Hematopoietic multipotent progenitor cell (in vitro differentiated cells): ENCODE results near the gene BCAP31. TPM values are rescaled to one million over a fixed set of nuclear protein-coding genes. Genes with fewer than 3 reads are reported as not detected.
A peak's percentile ranks its signal among the peaks of the same experiment; 100 is the strongest.

ENCODE experiments used
- DNase-seq, 3 donors: peaks; one replicate each; pipeline ENCODE4 v3.0.0-alpha.2; 2011 to 2015; ENCODE audit warnings: low read depth in 2 of 3, low spot score in 2 of 3
- total RNA-seq: library from RNA; depleted of rRNA; stranded (reverse); fragments of >200 nt; gene quantifications from one replicate; pipeline ENCODE4 v1.2.3, GENCODE V29; 2012

BCAP31 gene
- total RNA-seq: 107 TPM

DNA sequence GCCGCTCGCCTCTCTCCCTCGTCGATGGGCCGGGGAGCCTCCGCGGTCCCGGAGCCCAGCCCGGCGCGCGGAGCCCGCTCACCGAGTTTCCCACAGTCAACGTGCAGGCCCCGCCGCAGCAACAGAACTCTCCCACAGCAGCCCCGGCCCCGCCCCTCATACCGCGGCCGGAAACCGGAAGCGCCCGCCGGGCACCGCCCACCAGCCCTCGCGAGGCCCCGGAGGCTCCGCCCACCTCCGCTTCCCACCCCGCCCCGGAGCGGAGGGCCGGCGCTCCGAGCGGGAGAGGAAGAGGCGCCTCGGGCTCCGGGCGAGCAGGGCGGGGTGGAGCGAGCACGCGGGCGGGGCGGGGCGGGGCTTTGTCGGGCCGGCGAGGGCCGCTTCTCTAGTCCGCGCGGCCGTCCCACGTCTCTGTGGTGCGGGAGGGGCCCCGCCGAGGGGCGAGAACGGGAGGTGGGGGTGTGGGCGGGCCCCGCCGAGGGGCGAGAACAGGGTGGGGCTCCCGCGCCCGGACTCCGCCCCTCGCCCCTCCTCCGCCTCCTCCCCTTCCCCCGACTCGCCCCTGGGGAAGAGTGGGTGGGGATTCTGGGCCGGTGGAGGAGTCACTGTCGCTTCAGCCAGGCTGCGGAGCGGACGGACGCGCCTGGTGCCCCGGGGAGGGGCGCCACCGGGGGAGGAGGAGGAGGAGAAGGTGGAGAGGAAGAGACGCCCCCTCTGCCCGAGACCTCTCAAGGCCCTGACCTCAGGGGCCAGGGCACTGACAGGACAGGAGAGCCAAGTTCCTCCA, at the start of gene BCAP31, which contains the start of gene ABCD1:
Gene BCAP31, minus strand, starts transcription at position 136 of the 787 bp plus-strand sequence. CDS start 1,143 bp downstream, outside the sequence.
Gene ABCD1, plus strand, starts transcription at position 605 of the 787 bp plus-strand sequence. CDS start 411 bp downstream, outside the sequence.
- peak; percentile 70 to 88 (median 83) for DNase-seq

DNA sequence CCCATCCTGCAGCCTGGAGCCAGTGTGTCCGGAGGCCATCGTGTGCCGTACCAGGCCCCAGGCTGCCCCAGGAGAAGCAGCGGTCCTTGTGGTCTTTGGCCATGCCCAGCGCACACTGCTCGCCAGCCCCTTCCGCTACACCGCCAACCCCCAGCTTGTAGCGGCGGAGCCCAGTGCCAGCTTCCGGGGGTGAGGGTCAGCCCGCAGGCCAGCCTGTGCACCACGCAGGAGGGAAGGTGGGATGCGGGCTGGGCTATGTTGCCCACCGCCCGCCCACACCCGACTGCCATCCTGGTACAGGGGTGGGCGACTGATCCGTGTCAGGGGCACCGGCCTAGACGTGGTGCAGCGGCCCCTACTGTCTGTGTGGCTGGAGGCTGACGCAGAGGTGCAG, 49.0 kb upstream of the BCAP31 start:
- DNase-seq: no peak

DNA sequence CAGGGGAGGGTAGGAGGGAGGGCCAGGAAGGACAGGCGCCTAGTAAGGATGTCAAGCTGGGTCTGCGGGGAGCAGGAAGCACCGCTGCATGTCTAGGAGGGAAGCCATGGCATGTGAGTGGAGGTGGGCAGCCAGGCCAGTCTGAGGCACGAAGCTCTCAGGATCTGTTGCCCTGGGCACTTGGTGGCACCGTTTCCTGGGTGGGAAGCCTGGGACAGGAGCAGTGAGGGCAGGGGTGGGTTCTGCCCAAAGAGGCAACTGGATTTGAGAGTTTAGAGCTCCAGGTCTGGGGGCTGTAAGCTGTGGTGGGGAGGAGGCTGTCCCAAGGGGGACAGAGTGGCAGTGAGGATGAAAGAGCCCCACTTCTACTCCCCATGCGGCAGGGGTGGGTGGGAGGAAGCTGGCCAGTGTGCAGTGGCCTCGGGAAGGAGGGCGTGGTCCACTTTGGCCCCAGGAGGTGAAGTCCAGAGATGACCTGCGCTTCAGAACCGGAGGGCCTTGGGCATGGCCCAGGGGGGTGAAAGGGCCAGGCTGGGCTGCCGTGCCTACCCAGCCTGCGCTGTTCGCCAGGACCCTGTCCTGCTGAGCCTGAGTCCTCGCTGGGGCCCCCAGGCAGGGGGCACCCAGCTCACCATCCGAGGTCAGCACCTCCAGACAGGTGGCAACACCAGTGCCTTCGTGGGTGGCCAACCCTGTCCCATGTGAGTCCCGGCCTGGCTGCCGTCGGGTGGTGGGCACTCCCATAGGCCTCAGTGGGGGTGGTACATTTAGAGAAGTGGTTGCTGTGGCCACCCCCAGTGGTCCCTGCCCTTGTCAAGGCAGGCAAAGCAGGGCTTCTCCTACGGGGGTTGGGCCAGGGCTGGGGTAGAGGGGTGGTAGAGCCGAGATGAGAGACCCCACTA, 48.4 kb upstream of the BCAP31 start:
- DNase-seq: no peak

DNA sequence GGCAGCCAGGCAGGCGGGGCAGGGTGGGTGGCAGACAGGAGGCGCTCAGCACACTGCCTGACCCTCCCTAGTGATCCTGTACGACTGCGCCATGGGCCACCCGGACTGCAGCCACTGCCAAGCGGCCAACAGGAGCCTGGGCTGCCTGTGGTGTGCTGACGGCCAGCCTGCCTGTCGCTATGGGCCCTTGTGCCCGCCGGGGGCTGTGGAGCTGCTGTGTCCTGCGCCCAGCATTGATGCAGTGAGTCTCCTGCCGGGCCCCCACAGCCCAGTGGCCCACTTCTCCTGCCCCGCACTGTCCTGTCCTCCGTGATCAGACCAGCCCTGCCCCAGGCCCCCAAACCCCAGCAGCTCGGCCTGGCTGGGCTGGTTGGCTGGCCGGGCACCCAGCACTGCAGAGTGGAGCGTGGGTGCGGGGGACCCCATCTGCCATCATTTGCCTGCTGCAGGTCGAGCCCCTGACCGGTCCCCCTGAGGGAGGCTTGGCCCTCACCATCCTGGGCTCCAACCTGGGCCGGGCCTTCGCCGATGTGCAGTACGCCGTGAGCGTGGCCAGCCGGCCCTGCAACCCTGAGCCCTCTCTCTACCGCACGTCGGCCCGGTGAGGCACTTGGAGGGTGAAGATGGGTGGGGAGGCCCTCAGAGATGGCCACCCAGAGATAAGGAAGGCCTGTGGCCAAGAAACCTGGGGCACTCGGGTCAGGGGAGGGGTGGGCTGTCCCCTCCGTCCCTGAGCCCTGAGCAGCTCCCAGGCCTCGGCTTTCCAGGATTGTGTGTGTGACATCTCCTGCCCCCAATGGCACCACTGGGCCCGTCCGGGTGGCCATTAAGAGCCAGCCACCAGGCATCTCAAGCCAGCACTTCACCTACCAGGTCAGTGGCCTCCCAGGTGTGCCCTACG, 47.5 kb upstream of the BCAP31 start:
- no peak for DNase-seq

DNA sequence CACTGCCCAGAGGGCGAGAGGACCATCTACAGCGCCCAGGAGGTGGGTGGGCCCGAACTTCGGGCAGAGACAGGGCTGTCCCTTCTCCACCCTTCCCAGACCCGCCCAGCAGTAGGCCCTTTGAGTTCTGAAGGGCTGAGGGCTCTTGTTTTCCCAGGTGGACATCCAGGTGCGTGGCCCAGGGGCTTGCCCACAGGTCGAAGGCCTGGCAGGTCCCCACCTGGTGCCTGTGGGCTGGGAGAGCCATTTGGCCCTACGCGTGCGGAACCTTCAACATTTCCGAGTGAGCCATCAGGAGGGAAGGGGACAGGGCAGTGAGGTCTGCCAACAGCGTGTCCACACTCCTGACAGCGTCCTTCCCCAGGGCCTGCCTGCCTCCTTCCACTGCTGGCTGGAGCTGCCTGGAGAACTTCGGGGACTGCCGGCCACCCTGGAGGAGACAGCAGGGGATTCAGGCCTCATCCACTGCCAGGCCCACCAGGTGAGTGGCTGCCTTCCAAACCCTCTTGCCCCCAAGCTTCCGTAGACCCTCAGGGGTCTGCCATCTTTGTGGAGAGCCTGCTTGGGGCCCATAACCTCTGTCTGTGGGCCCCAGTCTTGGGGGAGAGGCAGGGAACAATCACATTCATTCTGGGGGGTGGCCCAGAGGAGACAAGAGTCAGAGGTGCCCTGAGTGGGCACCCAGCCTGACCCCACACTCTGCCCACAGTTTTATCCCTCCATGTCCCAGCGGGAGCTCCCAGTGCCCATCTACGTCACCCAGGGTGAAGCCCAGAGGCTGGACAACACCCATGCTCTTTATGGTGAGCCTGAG, 46.6 kb upstream of the BCAP31 start:
- no peak for DNase-seq

DNA sequence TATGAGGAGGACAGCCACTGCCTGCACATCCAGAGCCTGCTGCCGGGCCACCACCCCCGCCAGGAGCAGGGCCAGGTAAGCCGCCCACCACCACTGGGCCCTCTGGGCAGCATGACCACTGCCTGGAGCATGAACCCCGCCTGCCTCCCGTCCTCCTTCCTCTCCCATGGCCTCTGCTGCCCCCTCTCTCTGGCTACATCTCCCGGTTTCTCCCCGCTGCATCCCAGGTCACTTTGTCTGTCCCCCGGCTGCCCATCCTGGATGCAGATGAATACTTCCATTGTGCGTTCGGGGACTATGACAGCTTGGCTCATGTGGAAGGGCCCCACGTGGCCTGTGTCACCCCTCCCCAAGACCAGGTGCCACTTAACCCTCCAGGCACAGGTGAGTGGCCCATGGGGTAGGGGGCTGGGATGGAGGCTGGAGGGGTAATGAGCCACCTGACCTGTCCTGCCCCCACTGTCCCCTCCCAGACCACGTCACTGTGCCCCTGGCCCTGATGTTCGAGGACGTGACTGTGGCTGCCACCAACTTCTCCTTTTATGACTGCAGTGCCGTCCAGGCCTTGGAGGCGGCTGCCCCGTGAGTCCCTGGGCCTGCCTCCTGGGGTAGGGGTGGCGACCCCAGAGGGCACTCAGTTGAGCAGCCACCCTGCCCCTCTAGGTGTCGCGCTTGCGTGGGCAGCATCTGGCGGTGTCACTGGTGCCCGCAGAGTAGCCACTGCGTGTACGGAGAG, 45.8 kb upstream of the BCAP31 start:
- no peak for DNase-seq

DNA sequence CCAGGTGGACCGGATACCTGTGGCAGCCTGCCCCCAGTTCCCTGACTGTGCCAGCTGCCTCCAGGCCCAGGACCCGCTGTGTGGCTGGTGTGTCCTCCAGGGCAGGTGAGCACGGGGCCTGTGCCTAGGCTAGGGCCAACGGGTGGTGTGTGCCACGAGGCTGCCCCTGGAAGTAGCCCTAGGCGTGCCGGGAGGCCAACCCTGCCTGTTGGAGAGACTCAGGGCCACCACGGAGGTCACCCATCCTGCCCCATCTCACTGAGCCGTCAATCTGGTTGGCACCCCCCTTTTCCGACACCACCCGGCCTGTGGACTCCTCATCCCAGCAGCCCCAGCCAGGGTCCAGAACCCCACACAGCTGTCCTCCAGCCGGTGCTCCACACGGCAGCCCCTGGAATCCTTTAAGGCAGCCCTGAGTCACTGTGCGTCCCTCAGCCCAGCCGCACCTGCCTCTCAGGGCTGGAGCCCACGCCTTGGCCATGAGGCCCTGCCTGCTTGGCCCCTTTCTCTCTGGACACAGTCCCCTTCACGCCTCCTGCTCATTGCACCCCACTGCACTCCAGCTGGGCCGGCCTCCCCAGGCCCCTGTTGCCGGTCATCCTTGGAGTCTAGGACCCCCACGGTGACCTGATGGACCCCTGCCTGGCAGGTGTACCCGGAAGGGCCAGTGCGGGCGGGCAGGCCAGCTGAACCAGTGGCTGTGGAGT, 45.1 kb upstream of the BCAP31 start:
- DNase-seq: no peak

DNA sequence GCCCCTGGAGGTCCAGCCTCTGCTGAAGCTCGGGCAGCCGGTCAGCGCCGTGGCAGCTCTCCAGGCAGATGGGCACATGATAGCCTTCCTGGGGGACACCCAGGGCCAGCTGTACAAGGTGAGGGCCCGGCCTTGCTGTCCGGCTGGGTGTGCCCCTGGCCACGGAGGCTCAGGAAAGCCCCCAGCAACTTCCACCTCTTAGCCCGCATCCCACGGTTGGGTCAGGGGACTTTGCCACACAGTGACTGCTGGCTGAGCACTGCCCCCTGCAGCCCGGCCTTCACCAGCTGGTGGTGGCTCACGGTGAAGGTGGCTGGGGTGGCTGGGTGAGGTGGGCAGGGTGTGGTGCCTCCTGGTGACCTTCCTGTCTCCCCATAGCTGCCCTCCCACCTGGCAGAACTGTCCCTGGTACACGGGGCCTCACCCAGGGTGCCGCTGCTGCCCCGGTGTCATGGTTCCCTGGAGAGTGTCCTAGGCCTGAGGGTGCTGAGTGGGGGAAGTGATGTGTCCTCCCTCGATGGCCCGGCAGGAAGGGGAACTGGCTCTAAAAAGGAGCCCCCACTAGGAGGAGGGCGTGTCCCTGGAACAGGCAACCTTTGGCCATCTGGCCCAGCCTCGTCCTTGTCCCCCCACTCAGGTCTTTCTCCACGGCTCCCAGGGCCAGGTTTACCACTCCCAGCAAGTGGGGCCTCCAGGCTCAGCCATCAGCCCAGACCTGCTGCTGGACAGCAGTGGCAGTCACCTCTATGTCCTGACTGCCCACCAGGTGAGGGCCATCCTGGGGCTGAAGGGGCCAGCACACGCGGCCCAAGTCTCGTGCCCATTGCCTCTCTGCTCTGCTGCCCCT, 44.3 kb upstream of the BCAP31 start:
- DNase-seq: no peak

DNA sequence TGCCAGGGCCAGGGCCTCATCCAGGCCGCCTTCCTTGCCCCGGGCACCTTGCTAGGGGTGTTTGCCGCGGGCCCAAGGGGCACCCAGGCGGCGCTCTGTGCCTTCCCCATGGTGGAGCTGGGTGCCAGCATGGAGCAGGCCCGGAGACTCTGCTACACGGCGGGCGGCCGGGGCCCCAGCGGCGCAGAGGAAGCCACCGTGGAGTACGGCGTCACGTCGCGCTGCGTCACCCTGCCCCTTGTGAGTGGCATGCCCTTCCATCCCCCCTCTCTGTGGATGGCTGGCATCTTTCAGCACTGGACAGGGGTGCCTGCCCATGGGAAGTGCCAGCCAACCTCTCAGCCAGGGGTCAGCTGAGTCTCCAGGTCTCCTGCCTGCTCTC, 43.5 kb upstream of the BCAP31 start:
- DNase-seq: no peak

DNA sequence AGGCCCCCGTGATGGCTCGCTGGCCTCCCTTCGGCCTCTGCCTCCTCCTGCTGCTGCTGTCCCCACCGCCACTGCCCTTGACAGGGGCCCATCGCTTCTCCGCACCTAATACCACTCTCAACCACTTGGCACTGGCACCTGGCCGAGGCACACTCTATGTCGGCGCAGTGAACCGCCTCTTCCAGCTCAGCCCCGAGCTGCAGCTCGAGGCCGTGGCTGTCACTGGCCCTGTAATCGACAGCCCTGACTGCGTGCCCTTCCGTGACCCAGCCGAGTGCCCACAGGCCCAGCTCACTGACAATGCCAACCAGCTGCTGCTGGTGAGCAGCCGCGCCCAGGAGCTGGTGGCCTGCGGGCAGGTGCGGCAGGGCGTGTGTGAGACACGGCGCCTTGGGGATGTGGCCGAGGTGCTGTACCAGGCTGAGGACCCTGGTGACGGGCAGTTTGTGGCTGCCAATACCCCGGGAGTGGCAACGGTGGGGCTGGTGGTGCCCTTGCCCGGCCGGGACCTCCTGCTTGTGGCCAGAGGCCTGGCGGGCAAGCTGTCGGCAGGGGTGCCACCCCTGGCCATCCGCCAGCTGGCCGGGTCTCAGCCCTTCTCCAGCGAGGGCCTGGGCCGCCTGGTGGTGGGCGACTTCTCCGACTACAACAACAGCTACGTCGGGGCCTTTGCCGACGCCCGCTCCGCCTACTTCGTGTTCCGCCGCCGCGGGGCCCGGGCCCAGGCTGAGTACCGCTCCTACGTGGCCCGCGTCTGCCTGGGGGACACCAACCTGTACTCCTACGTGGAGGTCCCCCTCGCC, 42.9 kb upstream of the BCAP31 start:
- no peak for DNase-seq

DNA sequence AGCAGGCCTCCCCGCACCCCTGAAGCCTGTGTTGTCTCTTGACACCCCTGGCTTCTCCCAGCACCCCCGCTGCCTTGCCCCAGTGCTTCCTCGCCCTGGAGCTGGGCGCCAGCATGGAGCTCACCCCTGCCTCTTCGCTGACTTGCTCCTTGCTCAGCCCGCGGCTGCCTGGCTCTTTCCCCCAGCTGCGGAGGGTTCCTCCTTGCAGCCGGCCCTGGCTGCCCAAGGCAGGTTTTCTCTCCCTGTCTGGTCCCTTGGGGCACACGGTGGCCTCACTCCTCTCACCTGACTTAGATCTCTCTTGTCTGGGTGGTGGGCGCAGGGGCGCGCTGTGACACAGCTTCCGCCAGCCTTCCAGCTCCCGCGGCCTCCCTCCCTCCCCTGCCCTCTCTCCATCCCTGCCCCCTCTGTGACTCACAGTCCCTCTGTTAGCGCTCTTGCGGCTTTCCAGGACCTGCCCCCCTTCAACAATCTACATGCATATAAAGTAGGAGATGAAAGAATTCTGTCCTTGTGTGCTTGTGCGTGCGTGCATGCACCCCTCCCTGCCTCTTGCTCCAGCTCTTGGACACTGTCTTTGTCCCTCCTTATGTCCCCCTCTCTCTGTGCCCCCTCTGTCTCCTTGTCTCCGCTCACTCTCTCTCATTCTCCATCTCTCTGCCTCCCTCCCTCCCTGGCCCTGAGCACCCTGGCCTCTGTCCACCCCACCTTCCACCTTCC, 42.1 kb upstream of the BCAP31 start:
- peak in 2 of 3 donors; percentile 64 to 75 for DNase-seq

DNA sequence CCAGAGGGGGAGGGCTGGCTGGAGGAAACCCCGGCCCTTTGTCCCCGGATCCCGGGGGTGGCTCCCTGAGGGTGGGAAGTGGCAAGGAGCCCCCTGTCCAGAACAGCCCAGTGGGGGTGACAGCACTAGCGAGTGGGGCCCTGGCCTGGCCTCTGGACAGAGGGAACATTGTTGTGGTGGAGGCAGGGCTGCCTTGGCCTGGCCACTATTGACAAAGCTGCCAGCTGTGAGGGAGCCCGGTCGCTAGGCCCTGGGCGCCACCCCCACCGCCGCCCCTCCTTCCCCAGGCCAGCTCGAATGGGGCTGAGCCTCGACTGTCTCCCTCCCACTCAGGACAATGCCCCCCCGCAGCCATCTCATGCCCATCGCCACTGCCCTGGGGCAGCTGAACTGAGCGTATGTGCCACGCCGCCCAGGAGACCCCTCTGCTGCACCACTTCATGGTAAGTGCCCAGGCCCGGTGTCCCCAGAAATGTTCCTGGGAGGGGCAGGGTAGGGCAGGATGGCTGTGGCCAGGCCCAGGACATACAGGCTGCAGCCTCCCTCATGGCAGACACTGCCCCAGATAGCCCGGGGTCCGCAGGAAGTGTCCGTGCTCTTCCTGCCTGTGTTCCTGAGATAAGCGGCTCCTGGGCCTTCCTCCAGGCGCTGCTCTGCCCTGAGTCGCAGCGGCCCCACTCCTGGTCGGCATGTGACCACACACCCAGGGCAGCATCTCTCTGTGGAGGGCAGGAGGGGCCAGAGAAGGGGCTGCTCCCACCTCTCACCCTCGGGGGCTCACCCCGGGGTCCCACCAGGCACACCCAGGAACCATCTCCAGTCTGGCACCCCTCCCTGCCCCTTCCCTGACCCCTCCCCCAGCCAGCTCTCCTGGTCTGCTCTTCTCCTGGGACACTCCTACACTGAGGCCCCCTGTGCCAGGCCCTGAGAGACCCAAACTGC, 41.2 kb upstream of the BCAP31 start:
- no peak for DNase-seq

DNA sequence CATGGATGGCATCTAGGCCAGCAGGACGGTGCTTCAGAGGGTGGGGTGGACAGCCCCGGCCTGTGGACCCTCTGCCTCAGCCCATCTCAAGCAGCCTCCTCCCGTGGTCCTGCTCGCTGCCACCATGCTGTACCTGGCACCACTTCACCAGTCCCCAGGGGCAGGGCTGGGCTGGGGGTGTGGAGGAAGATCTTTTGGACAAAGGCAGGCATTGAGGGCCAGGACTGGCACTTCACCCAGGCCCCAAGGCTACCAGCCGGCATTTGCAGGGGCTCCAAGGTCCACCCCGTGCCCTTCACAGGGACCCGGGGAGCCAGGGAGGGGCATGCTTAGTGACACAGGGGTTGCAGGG, 40.6 kb upstream of the BCAP31 start:
- no peak for DNase-seq

DNA sequence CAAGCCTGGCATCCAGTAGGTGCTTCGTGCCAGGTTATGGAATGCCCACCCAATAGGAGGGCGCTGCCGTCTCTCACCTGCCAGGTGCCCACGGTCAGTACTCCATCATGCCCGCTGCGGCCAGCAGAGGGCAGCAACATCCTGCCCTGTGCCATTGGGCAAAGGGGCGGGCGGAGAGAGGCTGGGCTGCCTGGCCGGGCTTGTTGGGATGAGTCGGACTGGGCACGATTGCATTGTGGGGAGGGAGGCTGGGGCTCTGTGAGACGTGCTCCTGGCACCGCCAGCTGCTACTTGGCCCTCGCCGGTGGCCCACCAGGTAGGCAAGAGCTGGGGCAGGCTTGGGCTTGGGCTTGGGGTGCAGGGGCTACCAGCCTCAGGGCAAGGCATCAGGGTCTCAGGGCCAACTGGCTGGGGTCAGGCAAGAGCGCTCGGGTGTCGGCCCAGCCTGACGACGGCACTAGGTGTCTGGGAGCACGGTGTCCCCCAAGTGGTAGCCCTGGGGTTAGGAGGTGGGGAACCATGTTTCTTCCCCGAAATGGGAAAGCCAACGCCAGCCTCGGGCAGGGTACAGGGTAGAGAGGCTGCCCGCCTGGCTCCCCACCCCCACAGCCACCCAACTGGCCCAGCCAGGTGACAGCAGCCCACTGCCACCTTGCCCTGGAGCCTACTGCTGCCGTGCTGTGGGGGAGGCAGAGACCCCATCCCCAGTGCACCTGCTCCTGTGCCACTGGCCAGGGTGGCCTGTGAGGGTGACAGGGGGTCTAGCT, 40.0 kb upstream of the BCAP31 start, which contains the start of gene PLXNB3:
Gene PLXNB3, plus strand, starts transcription at position 261 of the 767 bp plus-strand sequence. CDS start 1,287 bp downstream, outside the sequence.
- DNase-seq: peak; percentile 52 to 61 (median 53)
